H1 (cell line): ENCODE results near the gene CTIF. TPM values are rescaled to one million over a fixed set of nuclear protein-coding genes. Genes with fewer than 3 reads are reported as not detected.

Source experiments
- ASH2L ChIP-seq: fragments of 200-600, 300-600 bp; sonication (generic); IDR thresholded peaks from one replicate; pipeline ENCODE4 v1.7.1; 2017; ENCODE audit warnings: low read length
- BACH1 ChIP-seq: IDR thresholded peaks from 2 replicates; pipeline ENCODE4 v1.6.1; 2012; ENCODE audit warnings: low read length, improper control_type of control experiment
- BCL11A ChIP-seq, 2 experiments: IDR thresholded peaks; one replicate each; pipeline ENCODE4 v1.6.1; 2011; ENCODE audit warnings: low read depth in 2 of 2, low read length in 2 of 2, mild to moderate bottlenecking in 2 of 2
- CHD7 ChIP-seq: fragments of 300-600 bp; sonication (generic); IDR thresholded peaks from 2 replicates; pipeline ENCODE4 v1.7.1; 2012; ENCODE audit warnings: low read length, moderate library complexity, mild to moderate bottlenecking, inconsistent platforms; ENCODE audit not compliant: insufficient replicate concordance
- EP300 ChIP-seq, 2 experiments: IDR thresholded peaks; 1 replicate in 1 of 2; 2 replicates in 1 of 2; pipeline ENCODE4 v1.6.1; 2011 to 2012; ENCODE audit warnings: low read depth in 2 of 2, low read length in 2 of 2, mild to moderate bottlenecking in 2 of 2, borderline replicate concordance in 1 of 2, inconsistent platforms in 1 of 2, moderate library complexity in 1 of 2
- FOSL1 ChIP-seq: IDR thresholded peaks from 2 replicates; pipeline ENCODE4 v1.6.1; 2011; ENCODE audit warnings: mild to moderate bottlenecking, low read depth, low read length, moderate library complexity; ENCODE audit not compliant: insufficient read depth
- KDM1A ChIP-seq: fragments of 200-600, 300-600 bp; sonication (generic); IDR thresholded peaks from 2 replicates; pipeline ENCODE4 v1.7.1; 2016; ENCODE audit warnings: mild to moderate bottlenecking, low read length, borderline replicate concordance
- PHF8 ChIP-seq: fragments of 200-600 bp; sonication (generic); conservative IDR thresholded peaks from 2 replicates; pipeline ENCODE4 v1.7.1; 2012; ENCODE audit warnings: low read depth, mild to moderate bottlenecking, inconsistent platforms, low read length, moderate library complexity
- SP4 ChIP-seq: IDR thresholded peaks from 2 replicates; pipeline ENCODE4 v1.6.1; 2012; ENCODE audit warnings: low read length, inconsistent platforms
- polyA plus RNA-seq, 7 experiments: library from polyadenylated mRNA; depleted of rRNA in 3 of 7; stranded (reverse) in 5 of 7; unstranded in 2 of 7; fragments of >200 nt in 5 of 7; fragments of 200-250 nt in 2 of 7; gene quantifications; 1 replicate in 5 of 7; 2 replicates in 1 of 7; 4 replicates in 1 of 7; pipeline versions ENCODE4 v1.2.1 to v1.2.3, GENCODE V29; 2011 to 2013; ENCODE audit warnings: missing spikeins in 2 of 7, mixed read lengths in 2 of 7
- total RNA-seq: library from RNA; stranded (reverse); fragmentation: NEBNext Ultra II Directional; extraction: Animal tissue kit (Norgen Biotek cat#: 25700); gene quantifications from 2 replicates; pipeline ENCODE4 v1.2.1, GENCODE V29; 2021

The CTIF gene
- total and polyA plus RNA-seq, 2 of the 8 experiments (the other 6 are each of a cell fraction or from before 2014, with no cell fraction given), result 9.0 to 17.8 TPM

GRCh38 chr18:48699761-48700160 lies 160.9 kb downstream of the CTIF start (continued):
- TF ChIP-seq CHD7, result no peak
- no peak for TF ChIP-seq EP300 (IDR thresholded peaks at IDR 0.05; ENCODE audit: borderline replicate concordance in 1 of 2, low read depth in 2 of 2, low read length in 2 of 2)
- TF ChIP-seq BCL11A (IDR thresholded peaks at IDR 0.05; ENCODE audit: low read depth in 2 of 2, low read length in 2 of 2), result no peak
- no peak for TF ChIP-seq ASH2L
- no peak for TF ChIP-seq KDM1A
- TF ChIP-seq FOSL1, result no peak
- TF ChIP-seq BACH1, result no peak
- no peak for TF ChIP-seq SP4
- no peak for TF ChIP-seq PHF8
